Measurements from ENCODE around the gene PCGF6. TPM values are rescaled to one million over a fixed set of nuclear protein-coding genes. Genes with fewer than 3 reads are reported as not detected.

Gene PCGF6
- total RNA-seq, 1 experiment from 2014 or later = 4.9 TPM

- DNase-seq (ENCODE audit: low spot score) = no peak
Measured at GRCh38 chr10:103327906-103328305, 23.0 kb downstream of the PCGF6 start.

DNA sequence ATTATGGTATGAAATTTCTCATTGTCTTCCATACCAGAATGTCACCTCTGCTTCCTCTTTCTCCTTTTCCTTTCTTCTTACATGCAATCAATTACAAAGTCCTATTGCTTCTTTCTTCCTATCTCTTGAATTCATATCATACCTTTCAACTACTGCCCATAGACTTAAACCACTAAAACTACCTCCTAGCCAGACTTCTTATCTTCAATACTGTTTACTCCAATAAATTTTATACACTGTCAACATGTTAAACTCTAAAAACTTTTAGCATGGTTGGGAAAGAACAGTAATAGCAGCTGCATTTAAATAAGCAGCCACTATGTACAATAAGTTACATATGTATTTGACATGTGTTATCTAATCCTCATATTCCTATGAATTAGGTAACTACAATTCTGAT is 34.9 kb downstream of the PCGF6 start:
- DNase-seq (ENCODE audit: low spot score) = no peak

DNA sequence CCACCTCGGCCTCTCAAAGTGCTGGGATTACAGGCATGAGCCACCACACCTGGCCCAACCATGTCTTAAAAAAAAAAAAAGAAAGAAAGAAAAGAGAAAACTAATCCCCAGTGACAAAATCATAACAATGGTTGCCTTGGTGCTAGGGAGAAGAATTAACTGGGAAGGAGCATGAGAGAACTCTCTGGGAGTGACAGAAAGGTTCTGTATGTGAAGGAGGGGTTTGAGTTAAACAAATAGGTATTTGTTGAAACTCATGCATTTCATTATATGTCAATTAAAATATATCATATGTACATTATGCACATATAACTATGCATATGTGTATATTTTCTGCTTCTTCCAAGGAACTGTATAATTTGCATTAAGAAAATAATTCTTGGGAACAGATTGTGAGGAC is 40.7 kb downstream of the PCGF6 start:
- no peak for DNase-seq (ENCODE audit: low spot score)

DNA sequence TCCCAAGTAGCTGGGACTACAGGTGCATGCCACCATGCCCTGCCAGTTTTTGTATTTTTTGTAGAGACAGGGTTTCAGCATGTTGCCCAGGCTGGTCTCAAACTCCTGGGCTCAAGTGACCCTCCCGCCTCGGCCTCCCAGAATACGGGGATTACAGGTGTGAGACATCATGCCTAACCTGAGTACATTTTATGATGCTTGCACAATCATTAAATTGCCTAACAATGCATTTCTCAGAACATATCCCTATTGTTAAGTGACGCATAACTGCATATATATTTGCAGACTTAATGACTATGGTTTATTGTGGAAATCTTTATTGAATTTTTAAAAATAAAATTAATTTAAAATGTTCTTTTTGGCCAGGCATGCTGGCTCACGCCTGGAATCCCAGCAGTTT is 43.3 kb downstream of the PCGF6 start:
- DNase-seq (ENCODE audit: low spot score) = no peak

DNA sequence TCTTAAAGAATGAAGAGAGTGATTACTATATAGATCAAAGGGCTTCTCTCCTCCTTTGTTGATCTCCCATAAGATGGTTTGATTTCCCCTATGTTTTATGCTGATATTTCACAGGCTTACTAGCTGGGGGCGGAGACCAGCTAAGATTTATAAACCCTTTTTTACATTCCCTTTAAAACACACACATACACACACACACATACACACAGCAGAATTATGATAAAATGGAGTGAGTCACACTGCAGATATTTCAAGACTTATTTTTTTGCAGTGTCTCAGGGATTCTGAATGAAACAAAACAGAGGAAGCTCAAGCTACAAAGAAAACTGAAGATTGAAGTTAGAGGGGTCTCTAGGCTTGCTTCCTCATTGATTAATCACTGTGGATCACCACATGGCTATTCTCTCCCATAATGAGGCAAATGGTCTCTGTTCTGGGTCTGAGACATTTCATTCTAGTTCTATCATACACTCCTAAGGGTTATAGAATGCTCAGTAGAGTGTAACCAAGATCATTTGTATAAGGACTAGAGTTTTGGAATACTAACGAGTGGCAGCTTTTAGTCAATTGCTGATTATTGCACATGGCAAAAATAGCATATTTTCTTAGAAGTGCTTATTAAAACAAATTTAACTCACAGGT is 55.4 kb downstream of the PCGF6 start:
- no peak for DNase-seq (ENCODE audit: low spot score)

- no peak for DNase-seq (ENCODE audit: low spot score)
Measured at GRCh38 chr10:103291588-103291987, 59.4 kb downstream of the PCGF6 start.

DNA sequence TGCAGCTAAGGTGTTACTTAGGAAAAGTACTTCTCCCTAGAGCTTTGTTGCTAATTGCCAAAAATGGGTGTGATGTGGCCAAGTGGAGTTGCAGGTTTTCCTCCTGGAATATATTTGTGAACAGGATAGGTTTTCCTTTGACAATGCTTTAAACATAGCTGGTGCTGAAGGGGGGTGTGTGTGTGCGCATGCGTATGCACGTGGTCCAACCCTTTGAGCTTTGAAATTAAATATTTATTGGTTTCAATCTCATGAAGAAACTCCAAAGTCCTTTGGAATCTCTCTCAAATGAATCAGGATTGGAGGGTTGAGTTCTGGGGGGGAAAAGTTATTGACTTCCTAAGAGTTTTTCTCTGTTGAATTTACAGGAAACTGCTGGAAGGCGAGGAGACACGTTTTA is 62.9 kb downstream of the PCGF6 start:
- DNase-seq (ENCODE audit: low spot score) = no peak

GRCh38 chr10:103284170-103284569 is 66.8 kb downstream of the PCGF6 start:
- no peak for DNase-seq (ENCODE audit: low spot score)

DNA sequence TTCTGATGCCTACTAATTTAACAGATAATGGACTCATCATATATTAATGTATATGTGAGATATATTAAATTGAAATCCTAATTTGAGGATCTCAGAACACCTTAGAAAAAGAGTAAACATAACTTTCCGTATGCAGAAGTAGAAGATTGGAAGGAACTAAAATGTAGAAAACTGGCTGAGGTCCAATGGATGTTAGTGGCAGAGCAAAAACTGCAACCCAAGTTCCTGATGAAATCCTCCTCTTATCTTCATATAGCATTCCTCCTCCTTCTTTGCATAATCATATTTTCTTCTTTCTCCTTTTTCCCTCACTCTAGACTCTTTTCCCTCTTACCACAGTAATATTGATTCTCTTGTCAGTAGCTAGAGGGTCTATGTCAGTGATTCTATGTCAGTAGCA is 68.0 kb downstream of the PCGF6 start:
- no peak for DNase-seq (ENCODE audit: low spot score)

DNA sequence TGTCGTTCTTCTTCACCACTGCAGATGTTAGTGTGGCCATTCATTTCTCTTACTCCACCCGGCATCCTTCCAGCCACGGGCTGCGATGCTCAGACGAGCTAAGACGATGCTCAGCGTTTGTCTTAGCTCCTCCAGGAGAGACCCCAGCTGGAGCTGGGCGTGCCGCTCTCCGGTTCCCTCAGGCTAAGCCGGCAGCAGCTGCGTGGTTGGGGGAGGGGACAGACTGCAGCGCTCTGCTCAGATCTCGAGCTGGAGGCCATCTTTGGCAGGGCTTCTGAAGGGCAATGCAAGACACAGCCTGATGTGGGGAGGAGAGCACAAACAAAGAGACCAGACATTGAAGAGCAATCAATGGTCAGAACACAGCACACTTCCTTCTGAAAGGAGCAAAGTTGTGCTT is 69.2 kb downstream of the PCGF6 start:
- DNase-seq (ENCODE audit: low spot score) = no peak

DNA sequence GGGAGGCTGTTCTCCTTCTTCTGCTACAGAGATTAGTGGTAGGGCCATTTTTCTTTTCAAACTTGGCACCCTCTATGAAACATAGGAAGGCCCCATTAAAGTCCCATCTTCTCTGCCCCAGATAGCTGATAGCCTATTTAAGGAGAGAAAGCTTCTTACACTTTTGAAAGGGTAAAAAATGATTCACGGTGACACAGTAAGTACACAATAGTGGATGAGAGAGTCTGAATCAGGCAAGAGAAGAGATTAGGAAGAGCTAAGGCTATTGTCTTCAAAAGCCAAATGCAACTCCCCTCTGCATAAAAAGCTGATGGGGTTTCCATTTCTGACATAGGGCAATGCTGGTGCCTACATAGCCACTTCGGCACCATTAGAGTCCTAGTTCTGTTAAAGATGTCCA is 70.4 kb downstream of the PCGF6 start:
- no peak for DNase-seq (ENCODE audit: low spot score)

- no peak for DNase-seq (ENCODE audit: low spot score)
Measured at GRCh38 chr10:103280031-103280430, 70.9 kb downstream of the PCGF6 start.

GRCh38 chr10:103278862-103279298 is 72.1 kb downstream of the PCGF6 start:
- DNase-seq (ENCODE audit: low spot score) = peak; percentile 7

GRCh38 chr10:103278537-103278823 is 72.5 kb downstream of the PCGF6 start:
- no peak for DNase-seq (ENCODE audit: low spot score)

GRCh38 chr10:103277713-103278536 is 73.0 kb downstream of the PCGF6 start:
- DNase-seq (ENCODE audit: low spot score) = no peak

DNA sequence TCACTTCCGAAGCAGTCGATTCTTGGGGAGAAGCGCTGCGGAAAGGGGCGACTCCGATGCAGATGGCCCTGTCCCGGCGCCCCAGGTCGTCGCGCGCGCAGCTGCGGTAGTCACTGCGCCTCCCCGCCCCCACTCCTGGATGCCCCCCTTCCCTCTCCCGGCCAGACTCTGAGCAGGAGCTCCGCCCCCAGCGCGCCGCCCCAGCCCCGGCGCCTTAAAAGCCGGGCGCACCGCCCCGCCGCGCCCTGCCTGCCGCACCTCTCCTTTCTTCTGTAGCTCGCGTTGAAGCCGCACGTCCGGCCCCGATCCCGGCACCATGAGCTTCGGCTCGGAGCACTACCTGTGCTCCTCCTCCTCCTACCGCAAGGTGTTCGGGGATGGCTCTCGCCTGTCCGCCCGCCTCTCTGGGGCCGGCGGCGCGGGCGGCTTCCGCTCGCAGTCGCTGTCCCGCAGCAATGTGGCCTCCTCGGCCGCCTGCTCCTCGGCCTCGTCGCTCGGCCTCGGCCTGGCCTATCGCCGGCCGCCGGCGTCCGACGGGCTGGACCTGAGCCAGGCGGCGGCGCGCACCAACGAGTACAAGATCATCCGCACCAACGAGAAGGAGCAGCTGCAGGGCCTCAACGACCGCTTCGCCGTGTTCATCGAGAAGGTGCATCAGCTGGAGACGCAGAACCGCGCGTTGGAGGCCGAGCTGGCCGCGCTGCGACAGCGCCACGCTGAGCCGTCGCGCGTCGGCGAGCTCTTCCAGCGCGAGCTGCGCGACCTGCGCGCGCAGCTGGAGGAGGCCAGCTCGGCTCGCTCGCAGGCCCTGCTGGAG is 73.8 kb downstream of the PCGF6 start, which contains the start of gene INA:
TSS of gene INA (plus strand) at position 243 of the 817 bp plus-strand sequence. CDS start at position 317, 74 bp downstream.
- no peak for DNase-seq (ENCODE audit: low spot score)

GRCh38 chr10:103276251-103276895 is 74.6 kb downstream of the PCGF6 start:
- DNase-seq (ENCODE audit: low spot score) = no peak

DNA sequence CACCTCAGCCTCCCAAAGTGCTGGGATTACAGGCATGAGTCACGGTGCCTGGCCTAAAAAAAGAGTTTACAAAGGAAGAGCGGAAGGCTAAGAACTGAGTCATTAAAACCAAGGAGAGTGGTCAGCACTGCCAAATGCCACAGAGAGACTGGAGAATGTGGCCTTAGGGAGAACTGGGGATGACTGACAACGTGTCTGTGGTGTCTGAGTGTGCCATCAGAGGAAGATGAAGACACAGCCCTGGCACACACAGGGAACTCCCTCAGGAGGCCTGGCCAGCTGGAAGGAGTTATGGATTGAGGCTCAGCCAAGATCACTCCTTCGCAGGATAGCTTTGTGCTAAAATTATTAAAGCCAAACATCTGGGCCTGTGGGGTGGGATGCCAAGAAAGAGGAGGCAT is 77.9 kb downstream of the PCGF6 start:
- DNase-seq (ENCODE audit: low spot score) = no peak

GRCh38 chr10:103265717-103266329 is 85.1 kb downstream of the PCGF6 start:
- DNase-seq (ENCODE audit: low spot score) = peak; percentile 64

- no peak for DNase-seq (ENCODE audit: low spot score)
Measured at GRCh38 chr10:103262229-103262628, 88.7 kb downstream of the PCGF6 start.

GRCh38 chr10:103259989-103260388 is 91.0 kb downstream of the PCGF6 start:
- DNase-seq (ENCODE audit: low spot score) = no peak

Measured in HT-29 (cell line).